SK-N-SH treated with all-trans-retinoic acid at 6 μM for 48 hours (cell line): ENCODE measurements around the gene SLC13A4.
A peak's percentile ranks its signal among the peaks of the same experiment; 100 is the strongest.
"Not testable (repeated sequence)": the region's sequence is repeated elsewhere in the genome, so short reads cannot be mapped to it uniquely, and the experiment has no call there.

Source experiments
- ATAC-seq: fragments of 200-7000 bp; cut with Tn5 transposase; 3 replicates; pipeline ENCODE4 v1.9.1; 2020; ENCODE audit warnings: mild to moderate bottlenecking, moderate library complexity
- BACH2 ChIP-seq: fragments of 250-450 bp; sonication (Bioruptor Pico); IDR thresholded peaks from 2 replicates; pipeline ENCODE4 v1.9.0; 2021; ENCODE audit warnings: mild to moderate bottlenecking, borderline replicate concordance
- CREB5 ChIP-seq: fragments of 250-450 bp; sonication (Bioruptor Pico); IDR thresholded peaks from 2 replicates; pipeline ENCODE4 v1.5.1; 2020; ENCODE audit warnings: low read depth, mild to moderate bottlenecking, moderate library complexity
- CSDC2 ChIP-seq: fragments of 250-450 bp; sonication (Bioruptor Pico); IDR thresholded peaks from 2 replicates; pipeline ENCODE4 v1.5.0; 2020; ENCODE audit warnings: mild to moderate bottlenecking, moderate library complexity
- CSRNP3 ChIP-seq: fragments of 250-450 bp; sonication (Bioruptor Pico); IDR thresholded peaks from 2 replicates; pipeline ENCODE4 v1.5.1; 2021; ENCODE audit warnings: mild to moderate bottlenecking, moderate library complexity
- ESRRG ChIP-seq: fragments of 250-450 bp; sonication (Bioruptor Pico); IDR thresholded peaks from 2 replicates; pipeline ENCODE4 v1.6.1; 2021; ENCODE audit warnings: mild to moderate bottlenecking
- GLIS3 ChIP-seq: fragments of 250-450 bp; sonication (Bioruptor Pico); IDR thresholded peaks from 2 replicates; pipeline ENCODE4 v1.5.0; 2020; ENCODE audit warnings: mild to moderate bottlenecking, moderate library complexity
- ISL1 ChIP-seq: fragments of 250-450 bp; sonication (Bioruptor Pico); IDR thresholded peaks from 2 replicates; pipeline ENCODE4 v2.1.2; 2022; ENCODE audit warnings: mild to moderate bottlenecking, moderate library complexity
- OSR1 ChIP-seq: fragments of 250-450 bp; sonication (Bioruptor Pico); IDR thresholded peaks from 2 replicates; pipeline ENCODE4 v1.8.0; 2022; ENCODE audit warnings: moderate library complexity, mild to moderate bottlenecking, inconsistent platforms
- POU6F1 ChIP-seq: fragments of 250-450 bp; sonication (Bioruptor Pico); IDR thresholded peaks from 2 replicates; pipeline ENCODE4 v1.8.0; 2021; ENCODE audit warnings: low read depth, mild to moderate bottlenecking, moderate library complexity, borderline replicate concordance
- PPARA ChIP-seq: fragments of 250-450 bp; sonication (Bioruptor Pico); IDR thresholded peaks from 2 replicates; pipeline ENCODE4 v1.5.0; 2020; ENCODE audit warnings: mild to moderate bottlenecking, borderline replicate concordance
- RARB ChIP-seq: fragments of 250-450 bp; sonication (Bioruptor Pico); IDR thresholded peaks from 2 replicates; pipeline ENCODE4 v1.8.0; 2021; ENCODE audit warnings: mild to moderate bottlenecking, moderate library complexity
- SNAI2 ChIP-seq: fragments of 250-450 bp; sonication (Bioruptor Pico); IDR thresholded peaks from 2 replicates; pipeline ENCODE4 v1.5.0; 2020; ENCODE audit warnings: mild to moderate bottlenecking, moderate library complexity
- TCF4 ChIP-seq: fragments of 250-450 bp; sonication (Bioruptor Pico); IDR thresholded peaks from 2 replicates; pipeline ENCODE4 v1.8.0; 2021; ENCODE audit warnings: mild to moderate bottlenecking, moderate library complexity, borderline replicate concordance
- TOX ChIP-seq: fragments of 250-450 bp; sonication (Bioruptor Pico); IDR thresholded peaks from 2 replicates; pipeline ENCODE4 v1.8.0; 2021; ENCODE audit warnings: mild to moderate bottlenecking, moderate library complexity, borderline replicate concordance
- TSHZ2 ChIP-seq: fragments of 250-450 bp; sonication (Bioruptor Pico); IDR thresholded peaks from 2 replicates; pipeline ENCODE4 v1.5.0; 2020; ENCODE audit warnings: mild to moderate bottlenecking, moderate library complexity
- ZC3H10 ChIP-seq: fragments of 250-450 bp; sonication (Bioruptor Pico); IDR thresholded peaks from 2 replicates; pipeline ENCODE4 v1.5.1; 2021; ENCODE audit warnings: mild to moderate bottlenecking, moderate library complexity
- ZFP3 ChIP-seq: fragments of 250-450 bp; sonication (Bioruptor Pico); IDR thresholded peaks from 2 replicates; pipeline ENCODE4 v1.5.0; 2020; ENCODE audit warnings: mild to moderate bottlenecking, moderate library complexity
- ZFP30 ChIP-seq: fragments of 450-650 bp; formaldehyde crosslinking; IDR thresholded peaks from 2 replicates; pipeline ENCODE4 v1.5.0; 2022; ENCODE audit warnings: mild to moderate bottlenecking, moderate library complexity
- ZNF565 ChIP-seq: fragments of 450-650 bp; formaldehyde crosslinking; conservative IDR thresholded peaks from 2 replicates; pipeline ENCODE4 v1.5.0; 2020; ENCODE audit warnings: low read depth, mild to moderate bottlenecking, moderate library complexity
- ZNF70 ChIP-seq: fragments of 450-650 bp; formaldehyde crosslinking; IDR thresholded peaks from 2 replicates; pipeline ENCODE4 v1.5.0; 2020; ENCODE audit warnings: mild to moderate bottlenecking, moderate library complexity
- ZNF8 ChIP-seq: fragments of 450-650 bp; formaldehyde crosslinking; IDR thresholded peaks from 2 replicates; pipeline ENCODE4 v1.5.0; 2020; ENCODE audit warnings: mild to moderate bottlenecking, moderate library complexity
- TF ChIP-seq, protein P1 (sequence below): fragments of 250-450 bp; sonication (Bioruptor Pico); IDR thresholded peaks from 2 replicates; pipeline ENCODE4 v1.8.0; 2020; ENCODE audit warnings: mild to moderate bottlenecking, moderate library complexity, borderline replicate concordance

SLC13A4 gene

GRCh38 chr7:135670179-135670578, 57.8 kb downstream of the SLC13A4 start:
- ATAC-seq, result peak; percentile 49

DNA sequence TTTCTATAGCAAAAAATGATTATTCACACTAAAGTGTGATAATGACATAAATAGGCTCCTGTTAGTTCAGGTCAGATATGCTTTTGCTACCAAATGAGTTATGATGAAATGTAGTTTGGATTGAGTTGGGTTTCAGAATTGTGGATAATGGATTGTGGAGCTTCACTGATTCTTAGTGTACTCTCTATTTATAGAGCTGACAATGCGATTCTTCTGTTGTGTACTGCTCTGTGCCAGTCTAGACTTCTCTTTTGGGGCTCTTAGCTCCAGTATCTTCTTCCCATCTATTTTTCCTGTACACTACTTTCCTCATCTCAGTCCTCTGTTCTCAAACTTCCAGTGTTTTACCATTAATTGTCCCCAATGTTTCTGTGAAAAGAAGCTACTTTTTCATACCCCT, 58.2 kb downstream of the SLC13A4 start:
- TF ChIP-seq ZNF565 (CRISPR knock-in tag) (no peak), CSDC2 (CRISPR knock-in tag) (no peak), SNAI2 (CRISPR knock-in tag) (no peak), ZNF70 (CRISPR knock-in tag) (no peak), CSRNP3 (CRISPR knock-in tag) (no peak), GLIS3 (no peak), CREB5 (CRISPR knock-in tag) (no peak), ZNF8 (no peak), ZFP3 (CRISPR knock-in tag) (no peak), RARB (CRISPR knock-in tag) (no peak), PPARA (CRISPR knock-in tag) (no peak), TSHZ2 (no peak), ESRRG (CRISPR knock-in tag) (no peak), ZFP30 (CRISPR knock-in tag) (no peak), TOX (CRISPR knock-in tag) (no peak)
- TF ChIP-seq, protein P1, sequence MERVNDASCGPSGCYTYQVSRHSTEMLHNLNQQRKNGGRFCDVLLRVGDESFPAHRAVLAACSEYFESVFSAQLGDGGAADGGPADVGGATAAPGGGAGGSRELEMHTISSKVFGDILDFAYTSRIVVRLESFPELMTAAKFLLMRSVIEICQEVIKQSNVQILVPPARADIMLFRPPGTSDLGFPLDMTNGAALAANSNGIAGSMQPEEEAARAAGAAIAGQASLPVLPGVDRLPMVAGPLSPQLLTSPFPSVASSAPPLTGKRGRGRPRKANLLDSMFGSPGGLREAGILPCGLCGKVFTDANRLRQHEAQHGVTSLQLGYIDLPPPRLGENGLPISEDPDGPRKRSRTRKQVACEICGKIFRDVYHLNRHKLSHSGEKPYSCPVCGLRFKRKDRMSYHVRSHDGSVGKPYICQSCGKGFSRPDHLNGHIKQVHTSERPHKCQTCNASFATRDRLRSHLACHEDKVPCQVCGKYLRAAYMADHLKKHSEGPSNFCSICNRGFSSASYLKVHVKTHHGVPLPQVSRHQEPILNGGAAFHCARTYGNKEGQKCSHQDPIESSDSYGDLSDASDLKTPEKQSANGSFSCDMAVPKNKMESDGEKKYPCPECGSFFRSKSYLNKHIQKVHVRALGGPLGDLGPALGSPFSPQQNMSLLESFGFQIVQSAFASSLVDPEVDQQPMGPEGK (CRISPR knock-in tag), result no peak
- TF ChIP-seq, all 23 proteins: peak for 0
- ATAC-seq, result peak; percentile 12; the same call in 2 of the 3 replicates

More at GRCh38 chr7:135670179-135670578, 57.8 kb downstream of the SLC13A4 start:
- TF ChIP-seq GLIS3 (no peak), ISL1 (CRISPR knock-in tag) (no peak), CSDC2 (CRISPR knock-in tag) (no peak), CSRNP3 (CRISPR knock-in tag) (no peak), POU6F1 (CRISPR knock-in tag) (no peak), ESRRG (CRISPR knock-in tag) (no peak), TOX (CRISPR knock-in tag) (no peak), ZNF8 (no peak), RARB (CRISPR knock-in tag) (no peak), SNAI2 (CRISPR knock-in tag) (no peak), ZNF565 (CRISPR knock-in tag) (no peak), ZNF70 (CRISPR knock-in tag) (no peak), ZFP3 (CRISPR knock-in tag) (no peak), BACH2 (CRISPR knock-in tag) (no peak), ZC3H10 (no peak), OSR1 (CRISPR knock-in tag) (no peak), TCF4 (no peak), PPARA (CRISPR knock-in tag) (no peak)
- TF ChIP-seq, protein P1 (CRISPR knock-in tag), result no peak

GRCh38 chr7:135668852-135669395, 59.1 kb downstream of the SLC13A4 start:
- not testable (repeated sequence) for ATAC-seq

GRCh38 chr7:135667626-135668025, 60.4 kb downstream of the SLC13A4 start:
- not testable (repeated sequence) for ATAC-seq
